Left lung (tissue), 10 donors: Measurements from ENCODE around the gene CCHCR1. TPM values are rescaled to one million over a fixed set of nuclear protein-coding genes. Genes with fewer than 3 reads are reported as not detected.

Experiments used
- ATAC-seq: fragments of 200-7000 bp; cut with Tn5 transposase; one replicate; pipeline ENCODE4 v1.9.1; 2020; ENCODE audit warnings: moderate library complexity
- DNase-seq, 4 donors: peaks; one replicate each; pipeline ENCODE4 v3.0.0-alpha.2; 2013 to 2020
- H3K27ac ChIP-seq, 2 donors: fragments of 200-600 bp; sonication (generic) in 1 of 2; one replicate each; pipeline versions ENCODE4 v1.5.0 to v1.8.0; 2020 to 2021
- H3K27me3 ChIP-seq, 2 donors: fragments of 200-600 bp; sonication (generic) in 1 of 2; one replicate each; pipeline versions ENCODE4 v1.5.0 to v1.8.0; 2020 to 2021
- H3K36me3 ChIP-seq, 2 donors: fragments of 200-600 bp; sonication (generic) in 1 of 2; one replicate each; pipeline versions ENCODE4 v1.5.0 to v1.8.0; 2020 to 2021
- H3K4me1 ChIP-seq, 2 donors: fragments of 200-600 bp; one replicate each; pipeline ENCODE4 v1.8.0; 2021
- H3K4me3 ChIP-seq, 2 donors: fragments of 200-600 bp; sonication (generic) in 1 of 2; one replicate each; pipeline versions ENCODE4 v1.5.0 to v1.8.0; 2020 to 2021; ENCODE audit warnings: mild to moderate bottlenecking in 1 of 2
- H3K9me3 ChIP-seq, 2 donors: fragments of 200-600 bp; sonication (generic) in 1 of 2; one replicate each; pipeline versions ENCODE4 v1.5.0 to v1.8.0; 2020 to 2021
- intact Hi-C, 2 donors: fragments of 100-400 bp; cut with DNase I; formaldehyde crosslinking; loops; one replicate each; pipeline versions ENCODE4 v1.11.2 to v1.14.2; 2022
- polyA plus RNA-seq, 6 donors: library from polyadenylated mRNA; unstranded; fragments of 120-200 nt; gene quantifications; one replicate each; pipeline ENCODE4 v1.2.1, GENCODE V29; 2013; ENCODE audit not compliant: insufficient read length in 6 of 6
- total RNA-seq, 2 donors: library from RNA; stranded (reverse); fragmentation: NEBNext Ultra II Directional; extraction: Animal tissue kit (Norgen Biotek cat#: 25700); gene quantifications; one replicate each; pipeline ENCODE4 v1.2.1, GENCODE V29; 2021
- TF ChIP-seq, protein P1 (sequence below), 2 donors: fragments of 200-600 bp; sonication (generic) in 1 of 2; IDR thresholded peaks; one replicate each; pipeline versions ENCODE4 v1.5.0 to v1.8.0; 2021; ENCODE audit warnings: antibody characterized with exemption in 2 of 2
- donor health status: DM: no; HTN: yes; CAD: no.
- donor health status: DM: no; HTN: no; CAD: no.

CCHCR1 gene
- total and polyA plus RNA-seq, 8 donors, result 18.9 to 38.8 (median 35.1) TPM

DNA sequence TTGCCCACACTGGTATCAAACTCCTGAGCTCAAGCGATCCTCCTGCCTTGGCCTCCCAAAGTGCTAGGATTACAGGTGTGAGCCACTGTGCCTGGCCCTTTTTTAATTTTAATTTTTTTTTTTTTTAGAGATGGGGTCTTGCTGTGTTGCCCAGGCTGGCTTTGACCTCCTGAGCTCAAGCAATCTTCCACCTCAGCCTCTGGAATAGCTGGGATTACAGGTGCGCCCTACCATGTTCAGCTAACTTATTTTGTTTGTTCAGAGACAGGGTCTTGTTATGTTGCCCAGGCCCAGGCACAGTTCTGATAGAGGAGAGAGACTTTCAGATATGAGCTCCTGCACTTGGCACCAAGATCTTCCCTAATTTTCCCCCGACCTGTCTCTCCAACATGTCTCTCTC lies 26.9 kb downstream of the CCHCR1 start:
- H3K27ac ChIP-seq, result no peak overlapping the region
- H3K4me3 ChIP-seq, result no peak overlapping the region
- ATAC-seq (no peak), DNase-seq (no peak)
- H3K36me3 ChIP-seq, result no peaks in the 10 kb centered on the region
- no peaks in the 10 kb centered on the region for H3K4me1 ChIP-seq
- H3K9me3 ChIP-seq, result no peaks in the 10 kb centered on the region
- TF ChIP-seq, protein P1, sequence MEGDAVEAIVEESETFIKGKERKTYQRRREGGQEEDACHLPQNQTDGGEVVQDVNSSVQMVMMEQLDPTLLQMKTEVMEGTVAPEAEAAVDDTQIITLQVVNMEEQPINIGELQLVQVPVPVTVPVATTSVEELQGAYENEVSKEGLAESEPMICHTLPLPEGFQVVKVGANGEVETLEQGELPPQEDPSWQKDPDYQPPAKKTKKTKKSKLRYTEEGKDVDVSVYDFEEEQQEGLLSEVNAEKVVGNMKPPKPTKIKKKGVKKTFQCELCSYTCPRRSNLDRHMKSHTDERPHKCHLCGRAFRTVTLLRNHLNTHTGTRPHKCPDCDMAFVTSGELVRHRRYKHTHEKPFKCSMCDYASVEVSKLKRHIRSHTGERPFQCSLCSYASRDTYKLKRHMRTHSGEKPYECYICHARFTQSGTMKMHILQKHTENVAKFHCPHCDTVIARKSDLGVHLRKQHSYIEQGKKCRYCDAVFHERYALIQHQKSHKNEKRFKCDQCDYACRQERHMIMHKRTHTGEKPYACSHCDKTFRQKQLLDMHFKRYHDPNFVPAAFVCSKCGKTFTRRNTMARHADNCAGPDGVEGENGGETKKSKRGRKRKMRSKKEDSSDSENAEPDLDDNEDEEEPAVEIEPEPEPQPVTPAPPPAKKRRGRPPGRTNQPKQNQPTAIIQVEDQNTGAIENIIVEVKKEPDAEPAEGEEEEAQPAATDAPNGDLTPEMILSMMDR (IDR thresholded peaks at IDR 0.05), result no peak
- H3K27me3 ChIP-seq, result no peaks in the 10 kb centered on the region
- intact Hi-C loops, result loop anchor here in 1 of 2 donors (10.0 kb wide), 1 partner anchor 64 kb away; no protein-coding TSS in a partner anchor

DNA sequence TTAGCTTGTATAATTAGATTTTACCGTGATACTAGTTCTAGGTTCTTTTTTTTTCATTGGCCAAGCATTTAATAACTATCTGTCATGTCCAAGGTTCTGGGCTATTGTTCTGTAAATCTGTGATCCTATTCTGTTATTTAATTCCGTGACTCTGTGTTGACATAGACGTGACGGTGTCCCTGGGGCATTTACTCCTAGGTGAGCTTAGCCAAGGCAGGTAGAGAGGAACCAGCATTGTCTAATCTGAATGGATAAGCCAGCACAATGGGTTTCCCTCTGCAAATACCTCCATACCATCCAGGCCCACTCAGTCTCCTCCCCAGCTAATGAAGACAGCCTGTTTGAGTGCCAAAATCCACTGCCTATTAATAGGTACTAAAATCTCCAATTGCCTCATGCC lies 28.5 kb downstream of the CCHCR1 start:
- DNase-seq (no peak), ATAC-seq (no peak)
- Histone ChIP-seq H3K4me1 (peaks cover 0 to 11% of the 10 kb centered on the region in 2 donors), H3K27ac (no peak overlapping the region), H3K9me3 (no peaks in the 10 kb centered on the region), H3K36me3 (no peaks in the 10 kb centered on the region), H3K4me3 (no peak overlapping the region), H3K27me3 (no peaks in the 10 kb centered on the region)
- TF ChIP-seq, protein P1 (IDR thresholded peaks at IDR 0.05), result no peak
- intact Hi-C loops, result no loop called here

DNA sequence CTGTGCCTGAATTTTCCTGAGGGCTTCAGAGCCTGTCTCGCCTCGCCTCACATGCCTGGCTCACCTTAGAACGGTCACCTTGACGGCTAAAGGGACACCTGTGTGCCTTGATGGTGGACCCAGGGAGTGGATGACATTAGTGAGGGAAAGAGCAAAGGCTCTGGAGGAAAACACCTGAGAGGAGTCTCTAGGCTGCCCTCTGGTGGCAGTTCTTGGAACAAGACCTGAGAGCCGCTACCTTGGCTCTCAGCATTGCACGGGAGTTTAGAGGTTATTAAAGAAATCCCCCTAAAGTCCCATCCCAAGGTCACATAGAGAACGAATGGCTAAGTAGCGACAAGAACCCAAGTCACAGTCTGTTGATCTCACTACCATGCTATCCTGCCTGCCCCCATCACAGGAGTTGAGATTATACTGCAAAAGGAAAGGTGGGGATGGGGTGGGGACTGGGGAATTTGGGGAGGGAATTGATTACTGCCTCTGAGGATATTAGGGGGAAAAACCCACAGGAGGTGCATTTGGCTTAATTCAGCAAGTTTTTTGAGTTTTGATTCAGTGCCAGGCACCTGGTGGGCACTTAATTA lies 29.4 kb downstream of the CCHCR1 start:
- DNase-seq (peak in 2 of 4 donors; percentile 27 to 54), ATAC-seq (peak; percentile 74)
- Histone ChIP-seq H3K4me3 (no peak overlapping the region), H3K4me1 (peaks cover 0 to 13% of the 10 kb centered on the region in 2 donors), H3K27ac (no peak overlapping the region), H3K36me3 (no peaks in the 10 kb centered on the region), H3K9me3 (no peaks in the 10 kb centered on the region), H3K27me3 (no peaks in the 10 kb centered on the region)
- TF ChIP-seq, protein P1 (IDR thresholded peaks at IDR 0.05), result peak; percentile 87 to 90
- intact Hi-C loops, result no loop called here

DNA sequence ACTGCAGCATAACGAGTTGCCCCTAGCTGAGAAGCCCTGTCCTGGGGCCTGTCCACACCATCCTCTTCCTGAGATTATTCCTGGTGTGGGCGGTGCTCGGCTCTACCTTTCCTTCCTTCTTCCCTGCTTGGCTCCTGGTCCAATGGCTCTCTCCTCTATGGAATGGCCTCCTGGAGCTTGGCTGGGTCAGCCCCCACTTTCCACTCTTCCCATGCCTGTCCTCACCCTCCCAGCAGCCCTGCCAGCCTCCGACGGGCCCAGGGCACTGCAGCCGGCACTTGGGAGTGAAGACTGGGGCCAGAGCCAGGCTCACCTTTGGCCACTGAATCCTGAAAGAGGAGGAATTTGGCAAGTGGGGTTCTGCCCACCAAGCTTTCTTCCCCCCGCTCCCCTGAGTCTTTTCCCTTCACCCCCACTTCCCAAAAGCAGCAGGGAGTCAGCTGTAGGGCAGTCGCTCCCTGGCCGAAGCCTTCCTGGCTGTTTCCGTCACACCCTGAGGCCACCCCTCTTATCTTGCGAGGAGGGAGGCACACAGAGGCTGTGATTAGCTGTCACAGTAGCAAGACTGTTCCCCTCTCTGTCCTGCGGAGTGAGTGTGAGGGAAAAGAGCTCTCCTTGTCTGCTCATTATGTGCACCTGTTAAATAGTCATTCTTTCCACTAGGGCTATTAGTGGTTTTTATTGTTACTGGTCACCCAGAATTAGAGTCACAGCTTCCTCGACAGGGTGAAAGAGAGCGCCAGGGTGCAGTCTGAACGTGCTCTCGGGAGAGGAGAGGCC lies 31.0 kb downstream of the CCHCR1 start:
- H3K36me3 ChIP-seq, result no peaks in the 10 kb centered on the region
- intact Hi-C loops, result no loop called here
- no peaks in the 10 kb centered on the region for H3K27me3 ChIP-seq
- H3K4me3 ChIP-seq, result no peak overlapping the region
- DNase-seq (peak in 1 of 4 donors; percentile 52), ATAC-seq (no peak)
- TF ChIP-seq, protein P1 (IDR thresholded peaks at IDR 0.05), result no peak
- H3K4me1 ChIP-seq, result peaks cover 0 to 29% of the 10 kb centered on the region in 2 donors
- no peaks in the 10 kb centered on the region for H3K9me3 ChIP-seq
- peak overlapping the region in 1 of 2 donors; percentile 45 for H3K27ac ChIP-seq

DNA sequence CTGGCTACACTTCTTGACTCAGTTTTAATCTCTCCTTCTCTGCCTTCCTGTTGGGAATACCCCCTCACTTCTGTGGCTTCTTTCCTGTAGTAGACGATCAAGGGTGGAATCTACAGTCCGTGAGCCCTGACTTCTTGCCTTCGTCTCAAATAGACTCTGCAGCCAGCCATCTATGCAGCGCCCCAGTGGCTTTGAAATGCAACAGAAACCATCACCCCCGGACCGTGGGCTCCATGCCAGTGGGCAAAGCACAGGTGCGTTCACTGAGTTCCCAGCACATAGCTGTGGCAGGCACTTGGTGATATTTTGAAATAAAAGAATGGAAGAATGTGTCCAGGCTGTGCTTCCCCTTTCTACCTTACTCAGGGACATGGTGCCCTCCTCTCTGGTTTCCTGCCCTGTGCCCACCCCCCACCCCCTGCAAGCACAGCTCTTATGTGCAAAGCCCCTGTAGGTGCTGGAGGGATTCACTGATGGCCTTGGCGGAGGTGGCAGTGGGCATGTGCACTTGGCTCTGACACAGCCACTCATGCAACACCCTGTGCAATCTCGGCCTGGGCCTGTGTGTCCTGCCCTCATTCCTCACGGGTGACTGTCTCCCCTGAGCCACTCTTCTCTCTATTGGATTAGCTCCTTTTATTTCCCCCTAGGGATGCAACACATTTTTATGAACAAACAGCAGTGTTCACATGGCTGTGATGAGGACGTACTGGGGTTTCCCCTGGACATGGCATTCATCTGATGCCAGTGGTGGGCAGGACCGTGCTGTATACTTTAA lies 31.8 kb downstream of the CCHCR1 start:
- TF ChIP-seq, protein P1 (IDR thresholded peaks at IDR 0.05), result no peak
- ATAC-seq (no peak), DNase-seq (peak in 1 of 4 donors; percentile 58)
- H3K27ac ChIP-seq, result peak overlapping the region in 1 of 2 donors; percentile 45
- no peaks in the 10 kb centered on the region for H3K36me3 ChIP-seq
- peaks cover 0 to 29% of the 10 kb centered on the region in 2 donors for H3K4me1 ChIP-seq
- no peak overlapping the region for H3K4me3 ChIP-seq
- no peaks in the 10 kb centered on the region for H3K9me3 ChIP-seq
- intact Hi-C loops, result no loop called here
- H3K27me3 ChIP-seq, result no peaks in the 10 kb centered on the region
